ENCODE results near the gene TSHB.
A peak's percentile ranks its signal among the peaks of the same experiment; 100 is the strongest.
"Not testable (repeated sequence)": the region's sequence is repeated elsewhere in the genome, so short reads cannot be mapped to it uniquely, and the experiment has no call there.

The TSHB gene

DNA sequence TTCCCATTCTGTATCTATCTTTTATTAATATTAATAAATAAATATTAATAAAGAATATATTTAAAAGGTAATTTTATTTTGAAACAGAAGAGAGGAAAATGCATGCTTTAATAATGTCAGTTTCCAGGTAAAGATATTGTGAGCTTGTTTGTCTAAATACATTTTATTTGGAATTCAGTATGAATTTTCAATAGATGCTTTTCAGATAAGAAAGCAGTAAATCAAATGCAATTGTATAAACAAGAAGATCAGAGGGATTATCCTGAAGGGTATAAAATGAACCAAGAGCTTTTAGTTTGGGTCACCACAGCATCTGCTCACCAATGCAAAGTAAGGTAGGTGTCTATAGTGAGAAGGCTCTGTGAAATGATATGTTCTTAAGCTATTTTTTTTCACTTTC lies at the start of gene TSHB:
TSHB (plus strand) TSS at position 301 of the 400 bp plus-strand sequence. CDS start 3,537 bp downstream, outside the sequence.
- no peak for DNase-seq (ENCODE audit: low spot score)

DNA sequence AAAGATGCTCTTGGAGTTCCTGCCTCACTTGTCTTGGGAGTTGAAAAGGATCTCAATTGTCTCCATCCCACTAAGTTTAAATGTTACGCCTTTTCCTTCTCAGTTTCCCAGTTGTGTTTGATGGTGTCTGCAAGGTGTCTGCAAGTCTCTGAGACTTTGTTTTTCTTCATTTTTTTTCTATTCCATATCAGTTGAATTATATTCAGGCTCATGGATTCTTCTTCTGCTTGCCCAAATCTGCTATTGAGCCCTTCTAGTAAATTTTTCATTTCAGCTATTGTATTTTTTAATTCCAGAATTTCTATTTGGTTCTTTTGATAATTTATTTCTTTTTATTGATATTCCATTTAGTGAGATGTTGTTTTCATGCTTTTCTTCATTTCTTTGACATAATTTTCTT lies 47.4 kb upstream of the TSHB start:
- DNase-seq (ENCODE audit: low spot score), result no peak

DNA sequence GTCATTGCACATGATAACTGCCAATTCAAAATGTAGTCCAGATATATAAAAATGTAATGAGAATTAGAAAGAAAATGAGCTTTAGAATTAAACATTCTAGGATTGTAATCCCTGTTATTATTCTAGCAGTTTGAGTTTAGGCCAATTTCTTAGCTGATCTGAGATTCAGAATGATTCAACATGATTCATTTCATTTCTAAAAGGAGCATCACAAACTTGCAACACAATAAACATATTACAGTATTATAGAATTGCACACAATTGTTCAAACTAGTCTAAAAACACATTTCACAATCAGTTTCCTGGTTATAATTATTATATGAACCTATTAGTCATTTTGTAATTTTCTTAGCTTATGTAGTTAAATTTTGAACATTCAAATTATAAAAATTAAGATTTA lies 43.3 kb upstream of the TSHB start:
- no peak for DNase-seq (ENCODE audit: low spot score)

DNA sequence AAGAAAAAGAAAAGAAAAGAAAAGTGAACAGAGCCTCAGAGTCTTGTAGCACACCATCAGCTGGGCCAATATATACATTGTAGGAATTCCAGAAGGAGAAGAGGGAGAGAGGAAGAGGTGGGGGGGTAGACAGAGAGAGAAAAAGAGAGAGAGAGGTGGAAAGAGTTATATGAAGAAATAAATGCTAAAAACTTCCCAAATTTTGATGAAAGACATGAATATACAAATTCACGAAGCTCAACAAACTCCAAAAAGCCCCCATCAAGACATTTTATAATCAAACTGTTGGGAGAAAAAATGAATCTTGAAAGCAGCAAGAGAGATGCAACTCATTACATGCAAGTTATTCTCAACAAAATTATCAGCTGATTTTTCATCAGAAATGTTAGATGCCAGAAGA lies 41.5 kb upstream of the TSHB start:
- no peak for DNase-seq (ENCODE audit: low spot score)

DNA sequence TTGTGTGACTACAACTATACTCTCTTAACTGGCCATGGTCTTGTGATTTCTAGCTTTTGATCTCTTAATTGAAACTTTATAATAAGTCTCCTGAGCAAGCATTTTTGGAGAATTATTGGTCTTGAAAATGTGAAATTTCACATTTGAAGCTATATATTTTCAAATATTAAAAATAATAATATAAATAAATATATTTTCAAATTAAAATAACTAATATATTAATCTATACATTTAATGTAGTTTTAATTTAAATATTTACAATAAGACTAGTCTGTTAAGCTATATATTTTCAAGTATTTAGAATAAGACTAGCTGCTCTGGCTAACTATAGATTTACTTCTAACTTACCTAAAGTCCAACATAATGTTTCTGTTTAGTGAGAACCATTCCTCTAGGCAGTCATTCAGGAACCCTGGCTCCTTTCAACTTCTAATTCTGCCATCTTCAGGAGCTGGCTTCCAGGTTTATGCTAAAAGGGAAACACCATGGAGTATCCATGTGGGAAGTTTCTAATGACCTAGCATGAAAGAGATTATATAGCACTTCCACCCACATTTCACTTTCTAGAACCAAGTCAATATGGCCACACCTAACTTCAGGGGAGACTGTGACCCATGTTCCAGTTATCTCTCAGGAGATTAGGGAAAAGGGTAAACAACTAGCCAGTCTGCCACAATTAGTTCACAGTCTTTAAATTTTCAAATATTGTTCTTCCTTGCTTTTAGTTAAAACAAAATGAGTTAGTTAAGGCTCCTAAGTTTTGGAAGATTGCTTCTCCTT lies 31.9 kb upstream of the TSHB start:
- no peak for DNase-seq (ENCODE audit: low spot score)

DNA sequence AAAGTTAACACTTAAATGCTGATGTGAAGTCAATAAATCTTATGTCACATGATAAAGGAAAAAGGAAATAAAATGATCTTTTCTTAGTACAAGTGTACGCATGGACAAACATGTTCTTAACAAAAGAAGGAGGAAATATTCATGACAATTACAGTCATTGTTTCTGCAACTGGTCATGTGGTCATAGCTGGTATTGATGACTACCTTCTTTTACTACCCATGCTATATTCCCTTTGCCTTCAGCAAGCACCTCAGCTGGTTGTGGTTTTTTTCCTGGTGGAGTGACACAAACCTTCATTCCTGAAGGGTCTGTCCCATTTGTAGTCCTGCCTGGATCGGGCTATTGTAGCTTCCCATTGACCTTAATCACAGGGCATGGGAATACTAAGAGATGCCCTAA lies 23.4 kb upstream of the TSHB start:
- DNase-seq (ENCODE audit: low spot score), result no peak

DNA sequence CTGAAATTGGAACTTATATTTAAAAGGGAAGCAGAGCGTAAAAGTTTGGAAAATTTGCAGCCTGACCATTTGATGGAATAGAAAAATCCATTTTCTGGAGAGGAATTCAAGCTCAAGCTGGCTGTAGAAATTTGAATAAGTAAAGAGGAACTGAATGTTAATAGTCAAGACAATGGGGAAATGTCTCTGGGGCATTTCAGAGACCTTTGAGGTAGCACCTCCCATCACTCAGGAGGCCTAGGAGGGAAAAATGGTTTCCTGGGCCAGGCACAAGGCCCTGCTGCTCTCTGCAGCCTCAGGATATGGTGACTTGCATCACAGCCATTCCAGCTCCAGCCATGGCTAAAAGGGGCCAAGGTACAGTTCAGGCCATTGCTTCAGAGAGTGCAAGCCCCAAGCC lies 17.6 kb upstream of the TSHB start:
- no peak for DNase-seq (ENCODE audit: low spot score)

DNA sequence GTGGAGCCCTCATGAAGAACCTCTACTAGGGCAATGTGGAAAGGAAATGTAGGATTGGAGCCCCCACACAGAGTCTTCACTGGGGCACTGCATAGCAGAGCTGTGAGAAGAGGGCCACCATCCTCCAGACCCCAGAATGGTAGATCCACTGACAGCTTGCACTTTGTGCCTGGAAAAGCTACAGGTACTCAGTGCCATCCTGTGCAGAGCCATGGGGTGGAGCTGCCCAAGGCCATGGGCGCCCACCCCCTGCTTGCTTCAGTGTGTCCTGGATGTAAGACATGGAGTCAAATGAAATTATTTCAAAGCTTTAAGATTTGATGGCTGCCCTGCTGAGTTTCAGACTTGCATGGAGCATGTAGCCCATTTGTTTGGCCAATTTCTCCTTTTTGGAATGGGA lies 17.2 kb upstream of the TSHB start:
- no peak for DNase-seq (ENCODE audit: low spot score)

DNA sequence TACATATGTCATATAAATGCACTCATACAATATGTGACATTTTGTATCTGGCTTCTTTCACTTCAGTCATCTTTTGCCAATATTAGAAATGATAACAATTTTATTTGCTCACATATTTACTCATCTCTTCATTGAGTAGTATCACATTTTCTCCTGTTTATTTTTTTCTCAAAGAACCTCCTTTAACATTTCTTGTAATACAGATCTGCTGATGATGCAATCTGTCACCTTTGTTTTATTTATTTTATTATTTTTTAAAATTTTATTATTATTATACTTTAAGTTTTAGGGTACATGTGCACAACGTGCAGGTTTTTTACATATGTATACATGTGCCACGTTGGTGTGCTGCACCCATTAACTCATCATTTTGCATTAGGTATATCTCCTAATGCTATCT lies 15.8 kb upstream of the TSHB start:
- DNase-seq (ENCODE audit: low spot score), result no peak

DNA sequence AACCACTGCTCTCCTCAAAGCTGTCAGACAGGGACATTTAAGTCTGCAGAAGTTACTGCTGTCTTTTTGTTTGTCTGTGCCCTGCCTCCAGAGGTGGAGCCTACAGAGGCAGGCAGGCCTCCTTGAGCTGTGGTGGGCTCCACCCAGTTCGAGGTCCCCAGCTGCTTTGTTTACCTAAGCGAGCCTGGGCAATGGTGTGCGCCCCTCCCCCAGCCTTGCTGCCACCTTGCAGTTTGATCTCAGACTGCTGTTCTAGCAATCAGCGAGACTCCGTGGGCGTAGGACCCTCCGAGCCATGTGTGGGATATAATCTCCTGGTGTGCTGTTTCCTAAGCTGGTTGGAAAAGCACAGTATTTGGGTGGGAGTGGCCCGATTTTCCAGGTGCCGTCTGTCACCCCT lies 10.1 kb upstream of the TSHB start:
- DNase-seq (ENCODE audit: low spot score), result not testable (repeated sequence)

DNA sequence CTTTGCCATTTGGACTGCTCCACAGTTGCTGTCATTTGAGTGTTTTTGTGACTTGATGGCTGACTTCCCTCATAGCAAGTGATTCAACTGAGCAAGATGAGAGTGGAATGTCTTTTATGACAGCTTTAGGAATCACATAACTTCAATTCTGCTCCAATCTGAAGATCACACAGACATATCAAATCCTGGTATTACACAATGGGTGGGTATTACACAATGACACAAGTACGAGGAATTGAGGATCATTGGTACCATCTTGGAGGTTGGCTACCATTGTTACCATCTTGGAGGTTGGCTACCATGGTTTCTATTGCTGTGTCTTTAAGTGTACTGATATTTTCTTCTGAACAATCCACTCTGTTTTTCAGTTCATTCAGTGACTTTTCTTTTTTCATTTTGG lies 8.5 kb upstream of the TSHB start:
- DNase-seq (ENCODE audit: low spot score), result no peak

DNA sequence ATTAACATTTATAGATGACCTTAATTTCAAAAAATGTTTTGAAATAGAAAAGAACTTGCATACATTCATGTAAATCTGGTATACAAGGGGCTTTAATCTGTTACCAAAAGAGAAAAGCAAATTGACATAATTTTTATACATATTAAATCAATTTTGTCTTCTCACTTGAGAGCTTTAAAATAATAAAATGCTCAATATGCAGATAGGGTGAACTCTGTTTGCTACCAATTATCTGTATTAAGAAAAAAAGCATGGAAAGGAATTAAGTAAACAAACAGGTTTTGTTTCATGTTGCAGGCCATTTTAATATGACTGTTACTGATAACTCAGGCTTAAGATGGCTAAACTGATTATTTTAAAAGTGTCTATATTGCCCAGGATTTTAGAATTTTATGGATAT lies 6.0 kb upstream of the TSHB start:
- no peak for DNase-seq (ENCODE audit: low spot score)

DNA sequence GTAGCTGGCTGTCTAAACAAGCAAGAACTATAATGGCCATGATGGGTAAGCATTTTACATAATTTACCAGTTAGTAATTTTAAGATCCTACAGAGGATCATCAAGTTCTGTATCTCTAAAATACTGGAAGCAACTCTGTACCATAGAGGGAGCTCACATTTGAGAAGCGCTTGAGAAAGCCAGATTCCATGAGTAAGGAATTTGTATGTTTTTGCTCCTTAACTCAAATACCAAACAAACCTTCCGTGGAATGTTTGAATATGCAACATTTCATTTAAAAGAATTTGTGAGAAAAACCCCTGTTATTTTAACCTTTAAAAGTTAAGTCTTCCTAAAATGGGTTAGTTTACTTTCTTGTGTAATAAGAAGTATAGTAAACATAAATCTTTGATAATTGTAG lies 2.0 kb downstream of the TSHB start:
- no peak for DNase-seq (ENCODE audit: low spot score)

DNA sequence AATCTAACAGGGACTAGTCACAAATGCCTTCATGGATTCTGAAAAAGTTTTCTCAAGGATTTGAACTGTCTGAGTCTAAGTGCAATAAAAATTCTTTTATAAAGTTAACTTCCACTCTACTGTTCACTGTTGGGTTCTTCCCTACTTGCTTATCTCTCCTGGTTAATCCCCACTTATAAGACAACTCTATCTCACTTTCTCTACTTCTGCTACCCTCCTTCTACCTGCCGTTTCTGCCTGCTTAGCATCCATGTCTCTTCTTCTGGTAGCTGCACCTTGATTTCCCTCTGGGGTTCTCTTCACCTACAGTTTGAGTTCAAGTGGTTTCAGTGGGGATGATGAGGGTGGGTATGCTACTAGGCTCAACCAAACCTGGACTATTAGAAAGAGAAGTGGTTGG lies 6.0 kb downstream of the TSHB start:
- no peak for DNase-seq (ENCODE audit: low spot score)

DNA sequence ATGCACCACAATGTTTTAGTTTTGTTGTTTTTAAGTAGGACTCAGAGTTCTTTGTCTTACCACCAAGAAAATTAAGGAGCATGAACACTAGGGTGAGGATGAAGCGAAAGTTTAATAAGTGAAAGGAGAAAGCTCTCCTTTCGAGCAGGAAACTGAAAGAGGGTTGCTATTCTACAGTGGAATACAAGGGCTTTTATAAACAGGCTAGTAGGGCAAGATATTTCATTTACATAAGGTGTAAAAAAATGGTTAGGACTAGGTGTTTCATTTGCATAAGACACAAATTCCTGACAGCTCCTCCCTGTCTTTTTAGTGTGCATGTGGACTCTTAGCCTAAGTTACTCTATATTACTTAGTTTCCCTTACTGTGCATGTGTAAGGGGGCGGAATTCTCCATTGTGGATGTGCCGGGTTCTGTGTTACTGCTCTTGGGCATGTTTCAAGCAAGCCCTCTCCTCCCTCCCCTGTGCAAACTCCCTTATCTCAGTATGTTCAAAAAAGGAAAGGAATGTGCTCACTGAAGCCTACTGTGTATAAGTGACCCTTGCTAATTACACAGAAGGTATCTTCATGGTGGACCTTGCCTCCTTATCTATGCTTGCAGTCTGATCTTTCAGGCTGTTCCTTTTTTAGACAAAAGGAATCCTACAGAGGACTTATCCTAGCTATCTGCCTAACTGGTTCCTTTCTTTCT lies 7.3 kb downstream of the TSHB start:
- DNase-seq (ENCODE audit: low spot score), result no peak

DNA sequence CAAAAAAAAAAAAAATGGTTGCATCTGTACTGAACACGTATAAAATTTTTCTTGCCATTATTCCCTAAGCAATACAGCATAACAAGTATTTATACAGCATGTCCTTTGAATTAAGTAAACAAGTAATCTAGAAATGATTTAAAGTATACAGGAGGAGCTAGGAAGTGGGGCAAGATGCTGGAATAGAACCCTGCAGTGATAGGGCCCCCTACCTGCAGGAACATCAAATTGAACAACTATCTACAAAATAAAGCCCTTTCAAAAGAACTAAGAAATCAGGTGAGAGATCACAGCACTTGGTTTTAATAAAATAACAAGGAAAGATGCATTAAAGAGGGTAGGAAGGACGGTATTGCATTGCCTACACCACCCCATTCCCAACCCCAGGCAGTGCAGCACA lies 10.9 kb downstream of the TSHB start:
- DNase-seq (ENCODE audit: low spot score), result no peak

DNA sequence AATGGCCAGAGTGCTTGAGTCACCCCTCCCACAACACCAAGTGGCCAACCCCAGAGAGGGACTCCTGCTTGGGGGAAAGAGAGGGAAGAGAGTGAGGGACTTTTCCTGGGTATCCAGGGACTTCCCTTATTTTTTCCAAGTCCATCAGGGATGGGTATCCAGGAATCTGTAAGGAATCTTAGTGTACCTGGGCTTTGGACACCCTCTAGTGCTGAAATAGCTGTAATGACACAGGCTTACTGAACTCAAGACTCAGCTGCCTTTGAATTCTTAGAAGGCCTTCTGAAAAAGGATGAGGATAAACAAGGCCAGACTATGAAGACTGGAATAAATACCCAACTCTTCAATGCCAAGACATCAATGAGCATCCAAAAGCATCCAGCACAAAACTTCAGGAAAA lies 12.0 kb downstream of the TSHB start:
- peak; percentile 29 for DNase-seq (ENCODE audit: low spot score)

DNA sequence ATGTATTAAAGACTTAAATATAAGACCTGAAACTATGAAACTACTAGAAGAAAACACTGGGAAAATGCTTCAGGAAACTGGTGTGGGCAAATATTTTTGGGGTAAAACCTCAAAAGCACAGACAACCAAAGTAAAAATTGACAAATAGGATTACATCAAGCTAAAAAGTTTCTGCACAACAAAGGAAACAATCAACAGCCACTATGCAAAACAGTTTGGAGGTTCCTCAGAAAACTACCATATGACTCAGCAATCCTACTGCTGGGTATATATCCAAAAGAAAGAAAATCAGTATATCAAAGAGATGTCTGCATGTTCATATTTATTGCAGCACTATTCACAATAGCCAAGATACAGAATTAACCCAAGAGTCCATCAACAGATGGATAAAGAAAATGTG lies 17.1 kb downstream of the TSHB start:
- DNase-seq (ENCODE audit: low spot score), result no peak

DNA sequence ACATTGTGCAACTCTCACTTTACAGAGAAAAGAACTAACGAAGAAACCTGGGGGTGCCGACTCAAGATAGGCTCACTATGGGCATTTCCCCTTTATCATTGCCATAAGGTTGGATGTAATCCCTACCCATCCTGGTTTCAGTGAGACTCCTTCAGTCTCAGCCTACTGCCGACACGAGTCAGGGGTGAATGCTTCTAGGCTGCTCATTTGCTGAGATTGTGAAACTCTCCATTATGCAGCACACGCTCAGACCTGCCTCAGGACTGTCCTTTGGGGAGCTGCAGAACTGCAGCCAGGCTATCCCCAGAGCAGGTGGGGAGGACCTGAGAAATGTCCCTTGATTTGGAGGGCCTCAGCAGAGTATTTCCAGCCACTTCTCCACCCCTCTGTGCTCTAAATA lies 22.2 kb downstream of the TSHB start:
- no peak for DNase-seq (ENCODE audit: low spot score)

DNA sequence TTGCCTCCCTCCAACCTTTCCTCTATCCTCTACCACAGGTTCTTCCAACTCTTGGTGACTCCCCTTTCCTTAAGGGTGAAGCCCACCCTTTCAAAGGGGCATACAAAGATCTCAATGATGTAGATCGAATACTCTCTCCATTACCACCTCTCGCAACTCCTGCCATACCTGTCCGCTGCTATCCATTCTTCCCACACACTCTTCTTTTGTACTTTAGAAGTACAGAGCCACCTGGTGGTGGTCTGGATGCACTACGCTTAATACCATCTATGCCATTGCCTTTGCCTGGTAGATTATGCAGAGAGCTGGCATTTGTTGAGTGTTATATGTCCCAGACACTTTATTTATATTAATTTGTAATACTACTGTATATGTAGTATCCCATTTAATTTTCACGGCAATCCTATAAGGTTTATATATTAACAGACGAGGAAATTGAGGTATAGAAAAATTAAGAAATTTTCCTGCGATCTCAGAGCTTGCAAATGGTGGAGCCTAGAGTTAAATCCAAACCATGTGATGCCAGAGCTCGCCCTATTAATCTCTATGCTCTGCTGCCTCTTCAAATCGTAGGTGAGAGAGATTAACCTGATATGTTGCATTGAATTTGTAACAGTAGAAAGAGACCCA lies 22.9 kb downstream of the TSHB start:
- DNase-seq (ENCODE audit: low spot score), result peak; percentile 79

DNA sequence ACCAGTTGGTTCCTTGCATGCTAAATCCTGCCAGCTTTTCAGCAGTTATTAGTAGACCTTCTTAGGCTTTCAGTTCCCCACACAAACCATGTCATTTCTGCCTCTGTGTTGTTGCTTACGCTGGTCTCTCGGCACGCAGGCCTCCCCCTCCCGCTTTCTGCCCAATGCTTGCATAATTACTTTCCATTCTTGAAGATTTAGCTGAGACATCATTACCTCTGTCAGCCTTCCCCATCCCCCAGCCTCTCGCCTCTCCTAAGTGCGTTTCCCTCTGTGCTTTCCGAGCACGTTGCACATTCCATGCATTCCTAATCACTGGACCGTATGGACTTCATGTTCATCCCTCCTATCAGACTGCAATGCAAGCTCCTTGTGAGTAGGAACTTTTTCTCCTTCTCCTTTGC lies 26.8 kb downstream of the TSHB start:
- DNase-seq (ENCODE audit: low spot score), result peak; percentile 56

DNA sequence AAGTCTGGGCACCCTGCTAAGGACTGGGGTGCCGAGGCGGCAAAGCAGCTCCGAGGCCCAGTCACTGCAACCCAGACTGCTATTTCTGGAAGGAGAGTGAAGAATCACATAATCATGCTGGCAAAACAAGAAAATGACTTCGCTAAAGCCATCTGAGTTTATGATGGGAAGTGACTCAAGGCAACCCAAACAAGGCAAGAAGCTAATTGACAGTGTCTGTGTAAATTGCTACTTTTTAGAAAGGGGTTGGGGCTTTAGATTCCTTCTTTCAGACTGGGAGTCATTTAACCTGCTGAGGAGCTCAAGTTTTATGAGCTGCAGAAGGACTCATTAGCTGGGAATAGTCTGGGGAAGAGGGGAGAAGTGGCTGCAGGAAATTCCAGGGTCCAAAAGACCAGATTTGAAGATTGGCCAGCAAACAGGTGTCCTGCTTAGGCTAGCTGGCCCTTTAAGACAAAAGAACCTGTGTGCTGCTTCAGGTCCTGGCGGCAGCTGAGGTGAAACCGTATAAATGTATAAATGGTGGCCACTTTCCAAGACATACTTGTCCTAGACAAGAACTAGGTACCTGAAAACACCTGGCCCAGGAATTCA lies 28.1 kb downstream of the TSHB start:
- no peak for DNase-seq (ENCODE audit: low spot score)

DNA sequence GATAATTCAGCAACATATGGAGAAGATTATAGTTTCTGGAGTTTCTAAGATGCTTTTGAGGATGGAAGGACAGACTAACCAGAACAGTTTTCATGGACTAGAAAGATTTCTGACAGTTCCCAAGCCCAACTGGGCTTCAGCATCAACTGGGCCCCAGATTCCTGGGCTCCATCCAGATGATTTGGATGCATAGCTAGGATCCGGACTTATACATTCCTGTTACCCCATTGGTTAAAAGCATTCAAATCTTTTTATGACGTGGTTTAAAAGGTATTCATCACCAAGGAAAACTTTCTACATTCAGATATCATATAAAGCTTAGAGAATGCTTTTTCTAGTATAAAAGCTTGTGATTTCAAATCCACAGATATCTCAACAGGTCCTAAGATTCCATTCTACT lies 29.7 kb downstream of the TSHB start:
- no peak for DNase-seq (ENCODE audit: low spot score)

All from iPS-NIHi11 (cell line).